Measurements from ENCODE around the gene ITGAV.

The ITGAV gene

GRCh38 chr2:186554429-186554828 is 35.4 kb upstream of the ITGAV start:
- TF ChIP-seq CTCF (IDR thresholded peaks at IDR 0.05): no peak

- TF ChIP-seq CTCF (IDR thresholded peaks at IDR 0.05): no peak
These were observed 34.8 kb upstream of the ITGAV start for GRCh38 chr2:186554850-186555671.

- TF ChIP-seq CTCF (IDR thresholded peaks at IDR 0.05): no peak
These were observed 31.2 kb upstream of the ITGAV start for GRCh38 chr2:186558512-186559276.

- TF ChIP-seq CTCF (IDR thresholded peaks at IDR 0.05): no peak
These were observed 30.5 kb upstream of the ITGAV start for GRCh38 chr2:186559370-186559769.

- TF ChIP-seq CTCF (IDR thresholded peaks at IDR 0.05): no peak
These were observed 30.0 kb upstream of the ITGAV start for GRCh38 chr2:186559848-186560247.

- no peak for TF ChIP-seq CTCF (IDR thresholded peaks at IDR 0.05)
These were observed 29.6 kb upstream of the ITGAV start for GRCh38 chr2:186560254-186560653.

GRCh38 chr2:186561467-186562208 is 28.2 kb upstream of the ITGAV start:
- TF ChIP-seq CTCF (IDR thresholded peaks at IDR 0.05): no peak
